GM23338 (cell line): ENCODE data around the gene IL24. TPM values are rescaled to one million over a fixed set of nuclear protein-coding genes. Genes with fewer than 3 reads are reported as not detected.

Experiments
- ATAC-seq: fragments of 200-7000 bp; cut with Tn5 transposase; 3 replicates; pipeline ENCODE4 v1.9.1; 2020
- DNase-seq: peaks from one replicate; pipeline ENCODE4 v3.0.0-alpha.2; 2015; ENCODE audit warnings: low spot score
- H2AFZ ChIP-seq: fragments of 200-600 bp; sonication (generic); 2 replicates; pipeline ENCODE4 v1.8.0; 2016; ENCODE audit warnings: antibody characterized with exemption, mild to moderate bottlenecking, moderate library complexity
- H3F3A ChIP-seq: fragments of 200-600 bp; sonication (generic); replicated peaks from 2 replicates; pipeline ENCODE4 v1.8.0; 2017; ENCODE audit warnings: antibody characterized with exemption, mixed run types, low read depth
- H3K27ac ChIP-seq: fragments of 200-600 bp; sonication (generic); 2 replicates; pipeline ENCODE4 v1.6.1; 2016; ENCODE audit warnings: low read depth
- H3K27me3 ChIP-seq: fragments of 200-600 bp; sonication (generic); 2 replicates; pipeline ENCODE4 v1.8.0; 2016; ENCODE audit warnings: mild to moderate bottlenecking, mixed run types, moderate library complexity; ENCODE audit not compliant: insufficient read depth
- H3K36me3 ChIP-seq: fragments of 200-600 bp; sonication (generic); 2 replicates; pipeline ENCODE4 v1.8.0; 2016; ENCODE audit warnings: mild to moderate bottlenecking; ENCODE audit not compliant: insufficient read depth
- H3K4me1 ChIP-seq: fragments of 200-600 bp; sonication (generic); 2 replicates; pipeline ENCODE4 v1.8.0; 2016; ENCODE audit warnings: mild to moderate bottlenecking, moderate library complexity; ENCODE audit not compliant: insufficient read depth
- H3K4me2 ChIP-seq: fragments of 200-600 bp; sonication (generic); 2 replicates; pipeline ENCODE4 v1.7.1; 2017; ENCODE audit warnings: mixed run types
- H3K4me3 ChIP-seq: fragments of 200-600 bp; sonication (generic); 2 replicates; pipeline ENCODE4 v1.6.1; 2016; ENCODE audit warnings: mixed run types
- H3K79me2 ChIP-seq: fragments of 200-600 bp; sonication (generic); replicated peaks from 2 replicates; pipeline ENCODE4 v1.8.0; 2017; ENCODE audit warnings: mild to moderate bottlenecking; ENCODE audit not compliant: insufficient read depth
- H3K9me2 ChIP-seq: fragments of 200-600 bp; sonication (generic); 2 replicates; pipeline ENCODE4 v1.8.0; 2017; ENCODE audit not compliant: insufficient read depth
- H4K20me1 ChIP-seq: fragments of 200-600 bp; sonication (generic); replicated peaks from 2 replicates; pipeline ENCODE4 v1.8.0; 2017; ENCODE audit warnings: mild to moderate bottlenecking; ENCODE audit not compliant: insufficient read depth
- H3K27ac Mint-ChIP-seq: 2 replicates; pipeline ENCODE4 v1.8.0; 2020; ENCODE audit warnings: inconsistent platforms, mild to moderate bottlenecking, moderate library complexity, mixed read lengths
- H3K27me3 Mint-ChIP-seq: 3 replicates; pipeline ENCODE4 v1.8.0; 2022; ENCODE audit warnings: low read depth, mild to moderate bottlenecking, moderate library complexity, mixed read lengths, inconsistent platforms; ENCODE audit not compliant: insufficient read depth, poor library complexity
- H3K36me3 Mint-ChIP-seq: 3 replicates; pipeline ENCODE4 v1.8.0; 2021; ENCODE audit warnings: low read depth, mild to moderate bottlenecking, inconsistent platforms, moderate library complexity, mixed read lengths
- H3K4me1 Mint-ChIP-seq: 3 replicates; pipeline ENCODE4 v1.8.0; 2020; ENCODE audit warnings: mild to moderate bottlenecking, inconsistent platforms, mixed read lengths
- H3K4me3 Mint-ChIP-seq: 3 replicates; pipeline ENCODE4 v1.8.0; 2021; ENCODE audit warnings: moderate library complexity, mild to moderate bottlenecking, inconsistent platforms, mixed read lengths
- H3K9me3 Mint-ChIP-seq: 3 replicates; pipeline ENCODE4 v1.8.0; 2020; ENCODE audit warnings: moderate library complexity, mild to moderate bottlenecking, inconsistent platforms, mixed read lengths
- CREB1 ChIP-seq: fragments of 250-450 bp; sonication (Bioruptor Pico); IDR thresholded peaks from 2 replicates; pipeline ENCODE4 v1.5.0; 2020; ENCODE audit warnings: low read depth, mild to moderate bottlenecking, moderate library complexity
- EZH2 ChIP-seq: fragments of 200-600 bp; sonication (generic); IDR thresholded peaks from one replicate; pipeline ENCODE4 v1.8.0; 2017; ENCODE audit warnings: antibody characterized with exemption, mild to moderate bottlenecking, low read depth; ENCODE audit not compliant: unreplicated experiment
- EZH2phosphoT487 ChIP-seq: fragments of 200-600 bp; sonication (generic); IDR thresholded peaks from one replicate; pipeline ENCODE4 v1.8.1; 2018; ENCODE audit warnings: antibody characterized with exemption; ENCODE audit not compliant: unreplicated experiment
- JUNB ChIP-seq: IDR thresholded peaks from one replicate; pipeline ENCODE4 v1.6.1; 2016; ENCODE audit warnings: antibody characterized with exemption; ENCODE audit not compliant: unreplicated experiment
- NANOG ChIP-seq: IDR thresholded peaks from 2 replicates; pipeline ENCODE4 v1.6.1; 2016; ENCODE audit warnings: antibody characterized with exemption, borderline replicate concordance
- POLR2AphosphoS5 ChIP-seq: IDR thresholded peaks from 2 replicates; pipeline ENCODE4 v1.6.1; 2016; ENCODE audit warnings: antibody characterized with exemption, low read depth
- STAT1 ChIP-seq: IDR thresholded peaks from one replicate; pipeline ENCODE4 v1.6.1; 2016; ENCODE audit warnings: antibody characterized with exemption; ENCODE audit not compliant: unreplicated experiment
- ZNF114 ChIP-seq: fragments of 250-450 bp; sonication (Bioruptor Pico); IDR thresholded peaks from 2 replicates; pipeline ENCODE4 v1.5.0; 2020; ENCODE audit warnings: mild to moderate bottlenecking, moderate library complexity
- ZNF331 ChIP-seq: fragments of 250-450 bp; sonication (Bioruptor Pico); IDR thresholded peaks from 2 replicates; pipeline ENCODE4 v1.5.0; 2020; ENCODE audit warnings: low read depth, mild to moderate bottlenecking, moderate library complexity
- polyA plus RNA-seq: library from polyadenylated mRNA; unstranded; fragments of >200 nt; fragmentation: Nextera tagmentation; extraction: Ambion mirVana; gene quantifications from 2 replicates; pipeline ENCODE4 v1.2.1, GENCODE V29; 2016
- total RNA-seq: library from RNA; depleted of rRNA; stranded (reverse); fragments of >200 nt; shearing (Covaris generic); gene quantifications from 2 replicates; pipeline ENCODE4 v1.2.3, GENCODE V29; 2014
- TF ChIP-seq, protein P1 (sequence below): IDR thresholded peaks from 2 replicates; pipeline ENCODE4 v1.6.1; 2016; ENCODE audit warnings: antibody characterized with exemption
- TF ChIP-seq, protein P2 (sequence below): IDR thresholded peaks from one replicate; pipeline ENCODE4 v1.6.1; 2018; ENCODE audit warnings: antibody characterized with exemption; ENCODE audit not compliant: unreplicated experiment
- TF ChIP-seq, protein P3 (sequence below): fragments of 250-450 bp; sonication (Bioruptor Pico); IDR thresholded peaks from 2 replicates; pipeline ENCODE4 v1.5.0; 2020; ENCODE audit warnings: mild to moderate bottlenecking, moderate library complexity
- TF ChIP-seq, protein P4 (sequence below), 2 experiments: fragments of 200-600 bp in 1 of 2; sonication (generic) in 1 of 2; conservative IDR thresholded peaks; 2 replicates each; pipeline versions ENCODE4 v1.5.1 to v1.6.1; 2016 to 2017; ENCODE audit warnings: antibody characterized with exemption in 2 of 2, low read depth in 2 of 2, mild to moderate bottlenecking in 2 of 2, moderate library complexity in 1 of 2

IL24 gene
- total and polyA plus RNA-seq, 2 experiments from 2014 or later: not detected

DNA sequence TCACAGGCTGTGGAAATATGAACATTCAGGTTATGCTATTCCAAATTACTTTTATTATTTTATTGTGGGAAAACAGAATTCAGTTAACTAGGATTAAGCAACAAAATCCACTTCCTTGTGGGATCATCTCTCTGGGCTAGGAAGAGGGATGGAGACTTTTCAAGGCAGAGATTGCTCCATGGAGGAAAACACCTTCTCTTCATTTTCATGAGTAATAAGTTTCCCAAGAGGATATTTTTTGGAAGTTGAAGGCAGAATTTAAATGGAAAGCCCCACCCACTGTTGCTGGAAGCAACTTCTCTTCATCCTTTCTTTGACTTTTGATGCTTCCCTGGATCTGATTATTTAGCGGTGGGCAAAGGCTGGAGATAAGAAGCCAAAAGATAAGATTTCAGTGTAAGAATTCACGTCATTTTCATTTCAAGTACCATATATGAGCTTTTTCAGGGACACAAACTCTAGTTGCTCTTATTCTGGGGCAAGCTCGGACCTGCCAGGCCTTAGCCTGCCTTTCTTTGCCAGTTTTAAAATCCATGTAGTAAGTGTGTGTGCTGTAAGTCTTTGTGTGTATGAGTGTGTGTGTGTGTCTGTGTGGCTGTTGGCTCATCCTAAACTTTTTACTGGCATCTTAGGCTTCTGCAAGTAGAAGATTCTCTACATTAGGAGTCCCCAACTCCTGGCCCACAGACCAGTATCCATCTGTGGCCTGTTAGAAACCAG is 11.7 kb upstream of the IL24 start:
- no peak for DNase-seq
- H3K27ac Mint-ChIP-seq: no peak overlapping the region
- Histone ChIP-seq H4K20me1 (no peaks in the 10 kb centered on the region), H3K9me2 (no peaks in the 10 kb centered on the region), H3K36me3 (no peaks in the 10 kb centered on the region), H3K79me2 (no peaks in the 10 kb centered on the region), H3K4me2 (no peak overlapping the region), H3K4me3 (no peak overlapping the region), H2AFZ (peak overlapping the region; percentile 60), H3K27ac (no peak overlapping the region), H3F3A (no peaks in the 10 kb centered on the region), H3K27me3 (no peaks in the 10 kb centered on the region), H3K4me1 (peaks cover 9% of the 10 kb centered on the region)
- H3K4me3 Mint-ChIP-seq: no peak overlapping the region
- TF ChIP-seq EZH2: no peak
- TF ChIP-seq ZNF331: no peak
- TF ChIP-seq STAT1: no peak
- TF ChIP-seq POLR2AphosphoS5: no peak
- TF ChIP-seq ZNF114: no peak
- no peak for TF ChIP-seq EZH2phosphoT487
- TF ChIP-seq, protein P1, sequence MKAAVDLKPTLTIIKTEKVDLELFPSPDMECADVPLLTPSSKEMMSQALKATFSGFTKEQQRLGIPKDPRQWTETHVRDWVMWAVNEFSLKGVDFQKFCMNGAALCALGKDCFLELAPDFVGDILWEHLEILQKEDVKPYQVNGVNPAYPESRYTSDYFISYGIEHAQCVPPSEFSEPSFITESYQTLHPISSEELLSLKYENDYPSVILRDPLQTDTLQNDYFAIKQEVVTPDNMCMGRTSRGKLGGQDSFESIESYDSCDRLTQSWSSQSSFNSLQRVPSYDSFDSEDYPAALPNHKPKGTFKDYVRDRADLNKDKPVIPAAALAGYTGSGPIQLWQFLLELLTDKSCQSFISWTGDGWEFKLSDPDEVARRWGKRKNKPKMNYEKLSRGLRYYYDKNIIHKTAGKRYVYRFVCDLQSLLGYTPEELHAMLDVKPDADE: no peak
- TF ChIP-seq, protein P2, sequence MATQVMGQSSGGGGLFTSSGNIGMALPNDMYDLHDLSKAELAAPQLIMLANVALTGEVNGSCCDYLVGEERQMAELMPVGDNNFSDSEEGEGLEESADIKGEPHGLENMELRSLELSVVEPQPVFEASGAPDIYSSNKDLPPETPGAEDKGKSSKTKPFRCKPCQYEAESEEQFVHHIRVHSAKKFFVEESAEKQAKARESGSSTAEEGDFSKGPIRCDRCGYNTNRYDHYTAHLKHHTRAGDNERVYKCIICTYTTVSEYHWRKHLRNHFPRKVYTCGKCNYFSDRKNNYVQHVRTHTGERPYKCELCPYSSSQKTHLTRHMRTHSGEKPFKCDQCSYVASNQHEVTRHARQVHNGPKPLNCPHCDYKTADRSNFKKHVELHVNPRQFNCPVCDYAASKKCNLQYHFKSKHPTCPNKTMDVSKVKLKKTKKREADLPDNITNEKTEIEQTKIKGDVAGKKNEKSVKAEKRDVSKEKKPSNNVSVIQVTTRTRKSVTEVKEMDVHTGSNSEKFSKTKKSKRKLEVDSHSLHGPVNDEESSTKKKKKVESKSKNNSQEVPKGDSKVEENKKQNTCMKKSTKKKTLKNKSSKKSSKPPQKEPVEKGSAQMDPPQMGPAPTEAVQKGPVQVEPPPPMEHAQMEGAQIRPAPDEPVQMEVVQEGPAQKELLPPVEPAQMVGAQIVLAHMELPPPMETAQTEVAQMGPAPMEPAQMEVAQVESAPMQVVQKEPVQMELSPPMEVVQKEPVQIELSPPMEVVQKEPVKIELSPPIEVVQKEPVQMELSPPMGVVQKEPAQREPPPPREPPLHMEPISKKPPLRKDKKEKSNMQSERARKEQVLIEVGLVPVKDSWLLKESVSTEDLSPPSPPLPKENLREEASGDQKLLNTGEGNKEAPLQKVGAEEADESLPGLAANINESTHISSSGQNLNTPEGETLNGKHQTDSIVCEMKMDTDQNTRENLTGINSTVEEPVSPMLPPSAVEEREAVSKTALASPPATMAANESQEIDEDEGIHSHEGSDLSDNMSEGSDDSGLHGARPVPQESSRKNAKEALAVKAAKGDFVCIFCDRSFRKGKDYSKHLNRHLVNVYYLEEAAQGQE: no peak
- TF ChIP-seq, protein P3, sequence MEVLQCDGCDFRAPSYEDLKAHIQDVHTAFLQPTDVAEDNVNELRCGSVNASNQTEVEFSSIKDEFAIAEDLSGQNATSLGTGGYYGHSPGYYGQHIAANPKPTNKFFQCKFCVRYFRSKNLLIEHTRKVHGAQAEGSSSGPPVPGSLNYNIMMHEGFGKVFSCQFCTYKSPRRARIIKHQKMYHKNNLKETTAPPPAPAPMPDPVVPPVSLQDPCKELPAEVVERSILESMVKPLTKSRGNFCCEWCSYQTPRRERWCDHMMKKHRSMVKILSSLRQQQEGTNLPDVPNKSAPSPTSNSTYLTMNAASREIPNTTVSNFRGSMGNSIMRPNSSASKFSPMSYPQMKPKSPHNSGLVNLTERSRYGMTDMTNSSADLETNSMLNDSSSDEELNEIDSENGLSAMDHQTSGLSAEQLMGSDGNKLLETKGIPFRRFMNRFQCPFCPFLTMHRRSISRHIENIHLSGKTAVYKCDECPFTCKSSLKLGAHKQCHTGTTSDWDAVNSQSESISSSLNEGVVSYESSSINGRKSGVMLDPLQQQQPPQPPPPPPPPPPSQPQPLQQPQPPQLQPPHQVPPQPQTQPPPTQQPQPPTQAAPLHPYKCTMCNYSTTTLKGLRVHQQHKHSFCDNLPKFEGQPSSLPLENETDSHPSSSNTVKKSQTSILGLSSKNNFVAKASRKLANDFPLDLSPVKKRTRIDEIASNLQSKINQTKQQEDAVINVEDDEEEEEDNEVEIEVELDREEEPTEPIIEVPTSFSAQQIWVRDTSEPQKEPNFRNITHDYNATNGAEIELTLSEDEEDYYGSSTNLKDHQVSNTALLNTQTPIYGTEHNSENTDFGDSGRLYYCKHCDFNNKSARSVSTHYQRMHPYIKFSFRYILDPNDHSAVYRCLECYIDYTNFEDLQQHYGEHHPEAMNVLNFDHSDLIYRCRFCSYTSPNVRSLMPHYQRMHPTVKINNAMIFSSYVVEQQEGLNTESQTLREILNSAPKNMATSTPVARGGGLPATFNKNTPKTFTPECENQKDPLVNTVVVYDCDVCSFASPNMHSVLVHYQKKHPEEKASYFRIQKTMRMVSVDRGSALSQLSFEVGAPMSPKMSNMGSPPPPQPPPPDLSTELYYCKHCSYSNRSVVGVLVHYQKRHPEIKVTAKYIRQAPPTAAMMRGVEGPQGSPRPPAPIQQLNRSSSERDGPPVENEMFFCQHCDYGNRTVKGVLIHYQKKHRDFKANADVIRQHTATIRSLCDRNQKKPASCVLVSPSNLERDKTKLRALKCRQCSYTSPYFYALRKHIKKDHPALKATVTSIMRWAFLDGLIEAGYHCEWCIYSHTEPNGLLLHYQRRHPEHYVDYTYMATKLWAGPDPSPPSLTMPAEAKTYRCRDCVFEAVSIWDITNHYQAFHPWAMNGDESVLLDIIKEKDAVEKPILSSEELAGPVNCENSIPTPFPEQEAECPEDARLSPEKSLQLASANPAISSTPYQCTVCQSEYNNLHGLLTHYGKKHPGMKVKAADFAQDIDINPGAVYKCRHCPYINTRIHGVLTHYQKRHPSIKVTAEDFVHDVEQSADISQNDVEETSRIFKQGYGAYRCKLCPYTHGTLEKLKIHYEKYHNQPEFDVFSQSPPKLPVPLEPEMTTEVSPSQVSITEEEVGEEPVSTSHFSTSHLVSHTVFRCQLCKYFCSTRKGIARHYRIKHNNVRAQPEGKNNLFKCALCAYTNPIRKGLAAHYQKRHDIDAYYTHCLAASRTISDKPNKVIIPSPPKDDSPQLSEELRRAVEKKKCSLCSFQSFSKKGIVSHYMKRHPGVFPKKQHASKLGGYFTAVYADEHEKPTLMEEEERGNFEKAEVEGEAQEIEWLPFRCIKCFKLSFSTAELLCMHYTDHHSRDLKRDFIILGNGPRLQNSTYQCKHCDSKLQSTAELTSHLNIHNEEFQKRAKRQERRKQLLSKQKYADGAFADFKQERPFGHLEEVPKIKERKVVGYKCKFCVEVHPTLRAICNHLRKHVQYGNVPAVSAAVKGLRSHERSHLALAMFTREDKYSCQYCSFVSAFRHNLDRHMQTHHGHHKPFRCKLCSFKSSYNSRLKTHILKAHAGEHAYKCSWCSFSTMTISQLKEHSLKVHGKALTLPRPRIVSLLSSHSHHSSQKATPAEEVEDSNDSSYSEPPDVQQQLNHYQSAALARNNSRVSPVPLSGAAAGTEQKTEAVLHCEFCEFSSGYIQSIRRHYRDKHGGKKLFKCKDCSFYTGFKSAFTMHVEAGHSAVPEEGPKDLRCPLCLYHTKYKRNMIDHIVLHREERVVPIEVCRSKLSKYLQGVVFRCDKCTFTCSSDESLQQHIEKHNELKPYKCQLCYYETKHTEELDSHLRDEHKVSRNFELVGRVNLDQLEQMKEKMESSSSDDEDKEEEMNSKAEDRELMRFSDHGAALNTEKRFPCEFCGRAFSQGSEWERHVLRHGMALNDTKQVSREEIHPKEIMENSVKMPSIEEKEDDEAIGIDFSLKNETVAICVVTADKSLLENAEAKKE (CRISPR knock-in tag): no peak
- TF ChIP-seq, protein P4, sequence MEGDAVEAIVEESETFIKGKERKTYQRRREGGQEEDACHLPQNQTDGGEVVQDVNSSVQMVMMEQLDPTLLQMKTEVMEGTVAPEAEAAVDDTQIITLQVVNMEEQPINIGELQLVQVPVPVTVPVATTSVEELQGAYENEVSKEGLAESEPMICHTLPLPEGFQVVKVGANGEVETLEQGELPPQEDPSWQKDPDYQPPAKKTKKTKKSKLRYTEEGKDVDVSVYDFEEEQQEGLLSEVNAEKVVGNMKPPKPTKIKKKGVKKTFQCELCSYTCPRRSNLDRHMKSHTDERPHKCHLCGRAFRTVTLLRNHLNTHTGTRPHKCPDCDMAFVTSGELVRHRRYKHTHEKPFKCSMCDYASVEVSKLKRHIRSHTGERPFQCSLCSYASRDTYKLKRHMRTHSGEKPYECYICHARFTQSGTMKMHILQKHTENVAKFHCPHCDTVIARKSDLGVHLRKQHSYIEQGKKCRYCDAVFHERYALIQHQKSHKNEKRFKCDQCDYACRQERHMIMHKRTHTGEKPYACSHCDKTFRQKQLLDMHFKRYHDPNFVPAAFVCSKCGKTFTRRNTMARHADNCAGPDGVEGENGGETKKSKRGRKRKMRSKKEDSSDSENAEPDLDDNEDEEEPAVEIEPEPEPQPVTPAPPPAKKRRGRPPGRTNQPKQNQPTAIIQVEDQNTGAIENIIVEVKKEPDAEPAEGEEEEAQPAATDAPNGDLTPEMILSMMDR (conservative IDR thresholded peaks at IDR 0.05; ENCODE audit: low read depth in 2 of 2): no peak
- no peak for TF ChIP-seq CREB1 (CRISPR knock-in tag)
- TF ChIP-seq JUNB: no peak
- no peak for TF ChIP-seq NANOG
- H3K4me1 Mint-ChIP-seq: peaks cover 9% of the 10 kb centered on the region
- no peaks in the 10 kb centered on the region for H3K27me3 Mint-ChIP-seq
- H3K9me3 Mint-ChIP-seq: peaks cover 3% of the 10 kb centered on the region; the same call in 1 of the 3 replicates
- H3K36me3 Mint-ChIP-seq: no peaks in the 10 kb centered on the region
- ATAC-seq: no peak
